Activated T-helper 2 cell treated with anti-CD3 and anti-CD28 coated beads, Interferon-gamma antibody, Interleukin-2, Interleukin-4, amounts not matched to agents 10 μg/mL and 5 μg/mL and 100 μg/mL, durations not matched to agents 14 hours and 24 hours and 36 hours (primary cell): Measurements from ENCODE around the gene NUP93. TPM values are rescaled to one million over a fixed set of nuclear protein-coding genes. Genes with fewer than 3 reads are reported as not detected.
A peak's percentile ranks its signal among the peaks of the same experiment; 100 is the strongest.

Experiments used
- DNase-seq: peaks from one replicate; pipeline ENCODE4 v3.0.0; 2021; ENCODE audit warnings: low spot score
- H3K27ac Mint-ChIP-seq: one replicate; pipeline ENCODE4 v1.8.0; 2021; ENCODE audit warnings: mixed read lengths
- H3K27me3 Mint-ChIP-seq: one replicate; pipeline ENCODE4 v1.8.0; 2021; ENCODE audit warnings: low read depth, mixed read lengths
- H3K36me3 Mint-ChIP-seq: one replicate; pipeline ENCODE4 v1.8.0; 2021; ENCODE audit warnings: low read depth, mixed read lengths
- H3K4me1 Mint-ChIP-seq: one replicate; pipeline ENCODE4 v1.8.0; 2021; ENCODE audit warnings: low read depth, mixed read lengths
- H3K4me3 Mint-ChIP-seq: one replicate; pipeline ENCODE4 v1.8.0; 2021; ENCODE audit warnings: low read depth, mild to moderate bottlenecking, moderate library complexity, mixed read lengths
- H3K9me3 Mint-ChIP-seq: one replicate; pipeline ENCODE4 v1.8.0; 2021; ENCODE audit warnings: mixed read lengths
- intact Hi-C: fragments of 100-400 bp; cut with micrococcal nuclease; formaldehyde crosslinking; loops from one replicate; pipeline ENCODE4 v1.15.1; 2023
- total RNA-seq: library from RNA; stranded (reverse); gene quantifications from 2 replicates; pipeline ENCODE4 v1.2.3, GENCODE V29; 2022

NUP93 gene
- total RNA-seq, 1 donor from 2014 or later, result 149 TPM

DNA sequence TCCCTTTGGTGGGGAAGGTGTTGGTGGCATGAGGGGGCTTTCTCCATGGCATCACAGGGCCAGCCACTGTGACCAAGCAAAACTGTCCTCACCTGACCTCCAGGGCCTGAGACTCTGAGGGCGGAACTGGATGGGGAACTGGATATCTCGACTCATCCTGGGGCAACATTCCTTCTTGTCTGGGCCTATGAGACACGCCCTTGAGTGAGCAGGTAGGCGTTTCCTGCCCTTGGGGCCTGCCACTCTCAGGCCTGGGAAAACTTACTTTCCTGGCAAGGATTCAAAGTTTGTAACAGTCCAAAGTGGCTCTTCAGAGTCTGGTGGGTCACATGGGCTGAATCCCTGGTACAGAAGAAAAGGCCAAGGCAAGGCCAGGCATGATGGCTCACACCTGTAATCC is 38.0 kb upstream of the NUP93 start:
- H3K27me3 Mint-ChIP-seq, result peaks cover 3% of the 10 kb centered on the region
- H3K4me3 Mint-ChIP-seq, result no peak overlapping the region
- intact Hi-C loops, result no loop called here
- no peak for DNase-seq
- no peaks in the 10 kb centered on the region for H3K9me3 Mint-ChIP-seq
- H3K27ac Mint-ChIP-seq, result no peak overlapping the region
- H3K36me3 Mint-ChIP-seq, result no peaks in the 10 kb centered on the region
- H3K4me1 Mint-ChIP-seq, result no peaks in the 10 kb centered on the region

DNA sequence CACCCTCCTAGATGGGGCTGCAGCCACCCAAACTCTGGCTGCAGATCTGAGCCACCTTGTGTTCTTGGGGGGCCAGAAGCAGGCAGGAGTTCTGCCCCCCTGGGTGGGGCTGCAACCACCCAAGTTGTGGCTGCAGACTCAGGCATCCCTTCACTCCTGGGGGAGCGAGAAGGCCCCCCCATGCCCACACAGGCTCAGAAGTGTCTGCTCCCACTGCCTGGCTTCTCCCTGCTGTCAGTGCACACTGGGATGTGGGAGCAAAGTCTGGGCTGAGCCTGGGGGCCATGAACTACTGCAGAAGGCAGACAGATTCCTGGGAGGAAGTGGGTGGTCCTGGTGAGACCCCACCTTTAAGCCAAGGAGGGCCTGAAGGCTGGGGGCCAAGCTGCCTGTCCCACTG is 34.7 kb upstream of the NUP93 start:
- Mint-ChIP-seq H3K27ac (no peak overlapping the region), H3K9me3 (no peaks in the 10 kb centered on the region), H3K4me1 (no peaks in the 10 kb centered on the region), H3K27me3 (no peaks in the 10 kb centered on the region), H3K4me3 (no peak overlapping the region), H3K36me3 (no peaks in the 10 kb centered on the region)
- DNase-seq, result no peak
- intact Hi-C loops, result no loop called here

DNA sequence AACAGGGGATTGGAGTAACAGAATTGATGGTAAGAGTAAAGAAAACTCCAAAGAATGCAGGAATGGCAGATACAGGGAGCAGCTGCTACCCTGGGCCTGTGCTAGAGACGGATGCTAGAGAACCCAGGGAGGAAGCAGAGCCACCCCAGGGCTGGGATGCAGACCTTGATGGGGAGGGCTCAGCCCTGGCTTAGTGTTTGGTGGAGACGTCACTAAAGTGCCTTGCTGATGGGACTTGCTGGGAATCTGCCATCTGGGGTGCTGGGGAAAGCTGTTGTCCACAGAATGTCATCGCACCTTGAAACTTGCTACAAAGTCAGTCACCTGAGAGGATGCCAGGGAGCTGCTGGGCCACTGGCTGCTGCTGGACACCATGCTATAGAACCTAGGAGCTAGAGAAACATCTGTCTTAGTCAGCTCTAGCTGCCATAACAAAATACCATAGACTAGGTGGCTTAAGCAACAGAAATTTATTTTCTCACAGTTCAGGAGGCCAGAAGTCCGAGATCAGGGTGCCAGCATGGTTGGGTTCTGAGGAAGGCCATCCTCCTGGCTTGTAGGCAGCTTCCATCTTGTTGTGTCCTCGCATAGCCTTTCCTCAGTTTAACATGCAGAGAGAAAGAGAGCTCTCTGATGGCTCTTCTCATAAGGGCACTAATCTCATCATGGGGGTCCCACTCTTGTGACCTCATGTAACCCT is 32.3 kb upstream of the NUP93 start:
- intact Hi-C loops, result no loop called here
- no peak overlapping the region for H3K4me3 Mint-ChIP-seq
- no peak overlapping the region for H3K27ac Mint-ChIP-seq
- no peaks in the 10 kb centered on the region for H3K9me3 Mint-ChIP-seq
- H3K36me3 Mint-ChIP-seq, result no peaks in the 10 kb centered on the region
- no peak for DNase-seq
- H3K27me3 Mint-ChIP-seq, result no peaks in the 10 kb centered on the region
- H3K4me1 Mint-ChIP-seq, result peaks cover 9% of the 10 kb centered on the region

DNA sequence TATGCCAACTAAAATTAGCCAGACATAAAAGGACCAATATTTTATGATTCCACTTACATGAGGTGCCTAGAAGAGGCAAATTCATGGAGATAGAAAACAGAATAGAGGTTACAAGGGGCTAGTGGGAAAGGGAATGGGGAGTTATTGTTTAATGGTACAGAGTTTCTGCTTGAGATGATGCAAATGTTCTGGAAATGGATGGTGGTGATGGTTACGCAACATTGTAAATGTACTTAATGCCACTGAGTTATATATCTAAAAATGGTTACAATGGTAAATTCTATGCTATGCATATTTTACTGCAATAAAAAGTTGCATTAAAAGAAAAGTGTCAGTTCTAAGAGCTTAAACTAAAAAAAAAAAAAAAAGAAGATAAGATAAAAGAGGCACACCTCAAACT is 29.7 kb upstream of the NUP93 start:
- Mint-ChIP-seq H3K27me3 (no peaks in the 10 kb centered on the region), H3K4me1 (peaks cover 9% of the 10 kb centered on the region), H3K36me3 (no peaks in the 10 kb centered on the region), H3K9me3 (no peaks in the 10 kb centered on the region), H3K4me3 (no peak overlapping the region), H3K27ac (no peak overlapping the region)
- DNase-seq, result no peak
- intact Hi-C loops, result no loop called here

DNA sequence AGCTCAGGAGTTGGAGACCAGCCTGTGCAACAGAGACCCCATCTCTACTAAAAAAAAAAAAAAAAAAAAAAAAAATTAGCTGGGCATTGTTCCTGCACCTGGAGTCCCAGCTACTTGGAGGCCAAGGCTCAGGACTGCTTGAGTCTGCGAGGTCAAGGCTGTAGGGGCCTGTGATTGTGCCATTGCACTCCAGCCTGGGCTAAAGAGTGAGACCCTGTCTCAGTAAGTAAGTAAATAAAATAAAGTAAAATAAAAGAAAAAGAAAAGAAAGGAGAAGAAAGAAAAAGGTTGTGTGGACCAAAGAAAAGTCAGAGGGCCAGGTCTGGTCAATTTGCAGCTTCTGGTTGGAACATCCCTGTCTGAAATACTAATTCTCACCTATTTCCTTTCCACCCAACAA is 29.3 kb upstream of the NUP93 start:
- Mint-ChIP-seq H3K27ac (no peak overlapping the region), H3K27me3 (no peaks in the 10 kb centered on the region), H3K4me3 (no peak overlapping the region), H3K4me1 (peaks cover 11% of the 10 kb centered on the region), H3K36me3 (no peaks in the 10 kb centered on the region), H3K9me3 (no peaks in the 10 kb centered on the region)
- intact Hi-C loops, result no loop called here
- DNase-seq, result no peak

DNA sequence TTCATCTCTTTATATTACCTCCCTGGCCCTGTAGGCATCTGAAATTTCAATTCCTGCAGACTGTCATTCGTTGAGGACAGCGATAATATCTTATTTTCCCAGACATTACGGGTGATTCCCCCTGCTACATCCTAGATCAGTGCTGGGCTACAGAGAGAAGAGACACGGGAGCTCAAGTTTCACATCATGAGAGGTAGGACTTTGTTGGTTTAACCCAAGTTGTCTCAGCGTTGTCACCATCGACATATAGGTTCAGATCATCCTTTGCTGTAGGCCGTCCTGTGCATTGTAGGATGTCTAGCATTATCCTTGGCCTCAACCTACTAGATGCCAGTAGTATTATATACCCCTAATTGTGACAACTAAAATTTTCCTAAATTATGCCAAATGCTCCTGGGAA is 28.4 kb upstream of the NUP93 start:
- Mint-ChIP-seq H3K27me3 (no peaks in the 10 kb centered on the region), H3K4me1 (peaks cover 12% of the 10 kb centered on the region), H3K9me3 (no peaks in the 10 kb centered on the region), H3K4me3 (no peak overlapping the region), H3K36me3 (no peaks in the 10 kb centered on the region), H3K27ac (no peak overlapping the region)
- intact Hi-C loops, result no loop called here
- no peak for DNase-seq

DNA sequence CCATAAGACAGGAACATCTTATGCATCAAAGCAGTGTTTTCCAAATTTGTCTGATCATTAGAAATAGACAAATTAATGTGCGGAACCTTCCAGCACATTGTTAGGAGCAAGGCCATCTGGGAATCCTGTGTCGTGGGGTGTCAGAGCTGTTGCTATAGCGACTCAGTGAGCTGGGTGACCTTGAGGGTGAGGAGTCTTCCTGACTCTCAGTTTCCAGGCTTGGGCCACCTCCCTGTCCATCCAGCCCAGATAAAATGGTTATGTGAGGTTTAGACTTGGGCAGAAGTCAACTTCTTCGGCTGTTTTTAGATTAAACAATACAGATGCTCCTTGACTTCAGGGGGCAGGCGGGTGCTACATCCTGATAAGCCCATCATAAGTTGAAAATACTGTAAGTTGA is 27.1 kb upstream of the NUP93 start:
- Mint-ChIP-seq H3K4me3 (no peak overlapping the region), H3K27ac (no peak overlapping the region), H3K36me3 (no peaks in the 10 kb centered on the region), H3K9me3 (no peaks in the 10 kb centered on the region), H3K27me3 (no peaks in the 10 kb centered on the region), H3K4me1 (peaks cover 12% of the 10 kb centered on the region)
- intact Hi-C loops, result loop anchor here (1.0 to 2.0 kb wide), 7 partner anchors 20 to 188 kb away; partner anchors contain the start of genes MT1X and NUP93
- DNase-seq, result no peak

DNA sequence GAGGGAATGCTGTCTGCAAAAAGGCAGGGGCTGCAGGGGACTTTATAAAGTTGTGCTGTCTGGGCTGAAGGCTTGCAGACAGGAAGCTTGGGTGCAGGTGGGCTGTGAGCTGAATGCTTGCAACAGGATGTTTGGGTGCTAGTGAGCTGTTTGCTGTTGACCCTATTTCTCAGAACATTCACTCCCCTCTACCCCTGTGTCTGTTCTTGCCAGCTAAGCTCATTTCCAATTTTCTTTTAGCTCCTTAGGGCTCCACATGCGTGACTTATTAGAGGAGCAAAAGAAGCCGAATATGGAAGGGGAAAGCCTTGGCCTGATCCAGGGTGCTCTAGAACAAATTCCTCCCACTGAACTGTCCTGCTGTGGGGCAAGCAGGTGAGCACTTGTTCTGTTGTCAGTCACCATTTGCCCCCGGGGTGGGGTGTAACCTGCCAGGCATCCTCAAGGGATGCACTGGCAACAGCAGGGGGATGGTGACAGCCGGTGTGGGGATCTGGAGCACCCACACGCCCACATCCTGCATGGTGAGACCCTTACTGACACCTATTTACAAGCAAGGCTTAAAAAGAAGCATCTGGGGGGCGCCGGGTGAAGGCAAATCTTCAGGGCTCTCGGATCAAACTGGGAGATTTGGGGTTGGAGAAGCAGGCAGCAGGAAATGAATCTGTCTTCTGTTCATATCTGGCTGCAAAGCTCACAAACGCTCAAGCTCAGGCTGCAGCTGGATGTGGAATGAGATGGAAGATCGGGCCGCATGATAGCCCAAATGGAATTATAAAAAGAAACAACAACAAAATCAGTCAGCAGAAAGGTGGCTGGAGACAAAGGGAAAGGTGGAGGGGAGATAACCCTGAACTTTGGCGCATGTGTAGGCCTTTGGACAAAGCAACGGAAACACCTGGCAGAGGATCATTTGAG is 21.1 kb upstream of the NUP93 start:
- H3K27me3 Mint-ChIP-seq, result peaks cover 1% of the 10 kb centered on the region
- intact Hi-C loops, result no loop called here
- no peak overlapping the region for H3K4me3 Mint-ChIP-seq
- peaks cover 21% of the 10 kb centered on the region for H3K4me1 Mint-ChIP-seq
- DNase-seq, result no peak
- H3K27ac Mint-ChIP-seq, result peak overlapping the region; percentile 14
- no peaks in the 10 kb centered on the region for H3K9me3 Mint-ChIP-seq
- H3K36me3 Mint-ChIP-seq, result no peaks in the 10 kb centered on the region

DNA sequence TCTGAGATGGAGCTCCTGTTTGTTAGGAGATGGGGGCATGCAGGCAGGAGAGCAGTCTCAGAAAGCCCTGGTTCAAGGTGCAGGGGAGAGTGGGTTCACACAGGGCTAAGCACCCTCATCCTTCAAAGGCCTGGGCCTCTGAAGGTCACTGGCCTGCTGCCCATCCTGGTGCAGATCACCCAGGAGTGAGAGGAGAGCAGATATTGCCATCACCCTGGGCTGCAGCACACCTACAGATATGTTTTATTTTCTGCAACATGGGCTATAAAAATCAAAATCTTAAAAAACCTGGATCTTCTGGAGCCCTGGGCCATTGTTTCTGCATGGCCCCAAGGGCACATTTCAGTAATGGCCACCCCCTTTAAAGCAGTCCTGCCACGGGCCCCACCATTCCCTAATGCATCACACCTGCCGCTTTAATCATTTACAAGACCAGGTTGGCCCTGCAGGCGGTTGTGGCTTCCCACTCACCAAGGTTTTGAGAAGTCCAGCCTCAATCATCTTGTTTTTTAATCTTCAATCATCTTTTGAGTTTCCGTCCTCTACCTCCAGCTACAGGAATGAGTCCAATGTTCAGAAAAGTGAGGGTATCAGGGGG is 20.4 kb upstream of the NUP93 start:
- DNase-seq, result no peak
- Mint-ChIP-seq H3K4me3 (no peak overlapping the region), H3K9me3 (no peaks in the 10 kb centered on the region), H3K36me3 (no peaks in the 10 kb centered on the region), H3K27me3 (peaks cover 1% of the 10 kb centered on the region), H3K4me1 (peaks cover 21% of the 10 kb centered on the region), H3K27ac (no peak overlapping the region)
- intact Hi-C loops, result no loop called here

DNA sequence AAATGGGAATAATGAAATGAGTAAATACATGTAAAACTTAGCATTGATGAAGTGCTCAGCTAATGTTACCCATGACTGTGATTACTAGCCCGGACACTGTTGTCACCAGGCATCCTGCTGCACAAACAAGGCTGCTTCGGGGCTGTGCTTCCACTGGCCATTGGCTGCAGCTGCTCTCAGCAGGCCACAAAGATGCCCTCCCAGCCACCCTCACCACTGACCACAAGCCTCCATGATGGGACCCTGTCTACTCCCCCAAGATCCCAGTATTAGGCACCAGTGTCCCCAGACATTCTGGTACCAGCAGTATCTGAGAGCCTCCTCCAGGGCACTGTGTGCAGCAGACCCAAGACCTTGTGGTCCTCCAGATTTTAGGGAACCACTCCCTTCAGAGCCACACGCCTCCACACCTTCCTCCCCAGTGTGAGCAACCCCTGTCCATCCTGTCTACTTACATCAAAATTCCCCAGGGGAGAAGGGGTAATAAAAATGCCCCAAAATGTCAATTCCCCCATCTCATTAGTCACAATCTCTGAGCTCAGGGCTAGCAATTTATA is 19.7 kb upstream of the NUP93 start:
- intact Hi-C loops, result no loop called here
- Mint-ChIP-seq H3K27ac (no peak overlapping the region), H3K4me1 (peaks cover 21% of the 10 kb centered on the region), H3K9me3 (no peaks in the 10 kb centered on the region), H3K27me3 (peaks cover 1% of the 10 kb centered on the region), H3K4me3 (no peak overlapping the region), H3K36me3 (no peaks in the 10 kb centered on the region)
- no peak for DNase-seq

DNA sequence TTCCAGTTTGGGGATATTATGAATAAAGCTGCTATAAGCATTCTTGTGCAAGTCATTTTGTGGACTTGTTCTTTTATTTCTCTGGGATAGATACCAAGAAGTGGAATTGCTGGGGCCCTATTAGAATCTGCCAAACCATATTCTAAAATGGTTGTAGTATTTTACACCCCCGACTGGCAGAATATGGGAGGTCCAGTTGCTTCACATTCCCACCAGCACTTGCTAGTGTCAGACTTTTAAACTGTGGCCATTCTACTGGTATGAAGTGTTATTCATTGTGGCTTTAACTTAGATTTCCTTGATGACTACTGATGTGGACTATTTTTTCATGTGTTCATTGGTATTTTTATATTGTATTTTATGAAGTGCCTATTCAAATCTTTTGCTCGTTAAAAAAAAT is 18.1 kb upstream of the NUP93 start:
- H3K27me3 Mint-ChIP-seq, result peaks cover 1% of the 10 kb centered on the region
- H3K9me3 Mint-ChIP-seq, result no peaks in the 10 kb centered on the region
- no peaks in the 10 kb centered on the region for H3K36me3 Mint-ChIP-seq
- H3K4me1 Mint-ChIP-seq, result peaks cover 17% of the 10 kb centered on the region
- no peak for DNase-seq
- H3K27ac Mint-ChIP-seq, result no peak overlapping the region
- intact Hi-C loops, result no loop called here
- H3K4me3 Mint-ChIP-seq, result no peak overlapping the region

DNA sequence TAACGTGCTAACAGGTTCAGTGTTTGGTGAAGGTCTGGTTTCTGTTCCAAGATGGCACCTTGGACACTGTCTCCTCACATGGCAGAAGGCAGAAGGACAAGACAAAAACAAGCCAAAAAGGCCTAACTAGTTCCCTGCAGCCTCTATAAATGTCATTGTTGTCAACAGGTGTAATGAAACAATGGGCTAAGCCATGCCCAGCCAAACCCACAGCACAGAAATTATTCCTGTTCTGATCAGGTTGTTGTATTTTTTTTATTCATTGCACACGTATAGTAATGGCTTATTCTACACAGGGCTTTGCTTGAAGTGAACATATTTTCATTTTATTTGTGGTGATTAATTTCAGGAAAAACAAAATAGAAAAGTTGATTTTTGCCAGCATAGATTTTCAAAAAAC is 16.1 kb upstream of the NUP93 start:
- H3K27me3 Mint-ChIP-seq, result peaks cover 5% of the 10 kb centered on the region
- H3K4me1 Mint-ChIP-seq, result peaks cover 10% of the 10 kb centered on the region
- no peak for DNase-seq
- no peak overlapping the region for H3K4me3 Mint-ChIP-seq
- H3K9me3 Mint-ChIP-seq, result no peaks in the 10 kb centered on the region
- intact Hi-C loops, result no loop called here
- no peaks in the 10 kb centered on the region for H3K36me3 Mint-ChIP-seq
- H3K27ac Mint-ChIP-seq, result no peak overlapping the region

DNA sequence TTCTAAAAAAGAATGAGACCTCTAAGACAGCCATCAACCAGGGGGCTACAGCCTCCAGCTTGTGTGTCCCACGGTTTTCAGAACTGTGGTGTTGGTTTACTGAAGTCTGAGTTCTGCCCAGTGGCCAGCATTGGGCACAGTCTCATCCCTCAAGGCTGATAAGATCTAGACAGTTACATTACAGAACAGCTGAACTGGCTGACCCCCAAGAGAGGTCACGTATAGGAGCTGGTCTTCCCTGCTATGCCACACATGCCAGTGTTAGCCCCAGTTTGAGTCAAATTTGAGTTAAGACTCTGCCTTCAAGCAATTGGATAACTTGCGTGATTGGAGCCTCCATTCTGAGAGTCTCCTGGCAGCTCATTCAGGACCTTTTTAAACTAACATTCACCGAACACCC is 14.8 kb upstream of the NUP93 start:
- Mint-ChIP-seq H3K36me3 (no peaks in the 10 kb centered on the region), H3K27me3 (peaks cover 6% of the 10 kb centered on the region), H3K4me1 (no peaks in the 10 kb centered on the region), H3K9me3 (no peaks in the 10 kb centered on the region), H3K4me3 (no peak overlapping the region), H3K27ac (no peak overlapping the region)
- intact Hi-C loops, result no loop called here
- no peak for DNase-seq
